ENCODE results near the gene LIPC.

DNA sequence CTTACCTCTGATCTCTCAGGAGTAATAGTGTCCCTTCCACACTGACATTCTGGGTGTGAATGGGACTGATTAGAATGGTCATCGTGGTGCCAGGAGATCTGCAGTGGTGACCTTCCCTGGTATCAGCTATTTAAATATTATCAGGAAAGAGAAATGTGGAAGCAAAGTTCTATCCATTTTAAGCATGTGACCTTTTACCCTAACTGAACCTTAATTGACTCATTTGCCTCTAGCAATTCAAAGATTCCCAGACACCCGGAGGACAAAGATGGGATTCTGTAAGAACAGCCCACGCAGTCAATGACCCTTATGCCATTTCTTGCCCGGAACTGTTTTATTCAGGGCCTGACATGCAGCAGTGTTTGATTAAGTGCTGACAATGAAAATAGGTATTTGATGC is 10.3 kb downstream of the LIPC start:
- TF ChIP-seq, protein P1, sequence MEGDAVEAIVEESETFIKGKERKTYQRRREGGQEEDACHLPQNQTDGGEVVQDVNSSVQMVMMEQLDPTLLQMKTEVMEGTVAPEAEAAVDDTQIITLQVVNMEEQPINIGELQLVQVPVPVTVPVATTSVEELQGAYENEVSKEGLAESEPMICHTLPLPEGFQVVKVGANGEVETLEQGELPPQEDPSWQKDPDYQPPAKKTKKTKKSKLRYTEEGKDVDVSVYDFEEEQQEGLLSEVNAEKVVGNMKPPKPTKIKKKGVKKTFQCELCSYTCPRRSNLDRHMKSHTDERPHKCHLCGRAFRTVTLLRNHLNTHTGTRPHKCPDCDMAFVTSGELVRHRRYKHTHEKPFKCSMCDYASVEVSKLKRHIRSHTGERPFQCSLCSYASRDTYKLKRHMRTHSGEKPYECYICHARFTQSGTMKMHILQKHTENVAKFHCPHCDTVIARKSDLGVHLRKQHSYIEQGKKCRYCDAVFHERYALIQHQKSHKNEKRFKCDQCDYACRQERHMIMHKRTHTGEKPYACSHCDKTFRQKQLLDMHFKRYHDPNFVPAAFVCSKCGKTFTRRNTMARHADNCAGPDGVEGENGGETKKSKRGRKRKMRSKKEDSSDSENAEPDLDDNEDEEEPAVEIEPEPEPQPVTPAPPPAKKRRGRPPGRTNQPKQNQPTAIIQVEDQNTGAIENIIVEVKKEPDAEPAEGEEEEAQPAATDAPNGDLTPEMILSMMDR (IDR thresholded peaks at IDR 0.05): no peak
- TF ChIP-seq ETV6 (CRISPR knock-in tag; IDR thresholded peaks at IDR 0.05) (no peak), TEAD4 (CRISPR knock-in tag; IDR thresholded peaks at IDR 0.05) (no peak), FOXJ3 (CRISPR knock-in tag; IDR thresholded peaks at IDR 0.05; ENCODE audit: borderline replicate concordance) (no peak), CREB1 (CRISPR knock-in tag; IDR thresholded peaks at IDR 0.05) (no peak), SP1 (CRISPR knock-in tag; conservative IDR thresholded peaks at IDR 0.05) (no peak), ZNF416 (CRISPR knock-in tag; IDR thresholded peaks at IDR 0.05) (no peak)
- TF ChIP-seq, protein P2, sequence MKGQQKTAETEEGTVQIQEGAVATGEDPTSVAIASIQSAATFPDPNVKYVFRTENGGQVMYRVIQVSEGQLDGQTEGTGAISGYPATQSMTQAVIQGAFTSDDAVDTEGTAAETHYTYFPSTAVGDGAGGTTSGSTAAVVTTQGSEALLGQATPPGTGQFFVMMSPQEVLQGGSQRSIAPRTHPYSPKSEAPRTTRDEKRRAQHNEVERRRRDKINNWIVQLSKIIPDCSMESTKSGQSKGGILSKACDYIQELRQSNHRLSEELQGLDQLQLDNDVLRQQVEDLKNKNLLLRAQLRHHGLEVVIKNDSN (CRISPR knock-in tag; IDR thresholded peaks at IDR 0.05): no peak
- TF ChIP-seq, protein P3, sequence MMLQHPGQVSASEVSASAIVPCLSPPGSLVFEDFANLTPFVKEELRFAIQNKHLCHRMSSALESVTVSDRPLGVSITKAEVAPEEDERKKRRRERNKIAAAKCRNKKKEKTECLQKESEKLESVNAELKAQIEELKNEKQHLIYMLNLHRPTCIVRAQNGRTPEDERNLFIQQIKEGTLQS (CRISPR knock-in tag; conservative IDR thresholded peaks at IDR 0.05): no peak
- TF ChIP-seq, protein P4, sequence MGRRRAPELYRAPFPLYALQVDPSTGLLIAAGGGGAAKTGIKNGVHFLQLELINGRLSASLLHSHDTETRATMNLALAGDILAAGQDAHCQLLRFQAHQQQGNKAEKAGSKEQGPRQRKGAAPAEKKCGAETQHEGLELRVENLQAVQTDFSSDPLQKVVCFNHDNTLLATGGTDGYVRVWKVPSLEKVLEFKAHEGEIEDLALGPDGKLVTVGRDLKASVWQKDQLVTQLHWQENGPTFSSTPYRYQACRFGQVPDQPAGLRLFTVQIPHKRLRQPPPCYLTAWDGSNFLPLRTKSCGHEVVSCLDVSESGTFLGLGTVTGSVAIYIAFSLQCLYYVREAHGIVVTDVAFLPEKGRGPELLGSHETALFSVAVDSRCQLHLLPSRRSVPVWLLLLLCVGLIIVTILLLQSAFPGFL (CRISPR knock-in tag; IDR thresholded peaks at IDR 0.05; ENCODE audit: borderline replicate concordance): no peak
- TF ChIP-seq, protein P5, sequence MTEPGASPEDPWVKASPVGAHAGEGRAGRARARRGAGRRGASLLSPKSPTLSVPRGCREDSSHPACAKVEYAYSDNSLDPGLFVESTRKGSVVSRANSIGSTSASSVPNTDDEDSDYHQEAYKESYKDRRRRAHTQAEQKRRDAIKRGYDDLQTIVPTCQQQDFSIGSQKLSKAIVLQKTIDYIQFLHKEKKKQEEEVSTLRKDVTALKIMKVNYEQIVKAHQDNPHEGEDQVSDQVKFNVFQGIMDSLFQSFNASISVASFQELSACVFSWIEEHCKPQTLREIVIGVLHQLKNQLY (CRISPR knock-in tag; IDR thresholded peaks at IDR 0.05): no peak
